ENCODE data around the gene ALS2CL. TPM values are rescaled to one million over a fixed set of nuclear protein-coding genes. Genes with fewer than 3 reads are reported as not detected.

Gene ALS2CL
- total RNA-seq, 4 donors from 2014 or later = 4.8 to 10.4 (median 9.6) TPM

GRCh38 chr3:46661776-46662766, 31.4 kb downstream of the ALS2CL start:
- Histone ChIP-seq H3K9me3 (no peaks in the 10 kb centered on the region), H3K4me3 (no peak overlapping the region), H3K27ac (no peak overlapping the region), H3K36me3 (no peaks in the 10 kb centered on the region), H3K4me1 (peaks cover 0 to 32% (median 5%) of the 10 kb centered on the region in 3 donors), H3K27me3 (no peaks in the 10 kb centered on the region)
- ATAC-seq = no peak
- TF ChIP-seq EP300 (IDR thresholded peaks at IDR 0.05) (no peak), POLR2AphosphoS5 (IDR thresholded peaks at IDR 0.05) (no peak), POLR2A (IDR thresholded peaks at IDR 0.05) (no peak), CTCF (IDR thresholded peaks at IDR 0.05) (no peak)
- WGBS, 2 donors (ENCODE audit: low coverage in 1 of 2) = 78 to 81% methylated on average over 7 to 12 of the region's 15 CpGs

DNA sequence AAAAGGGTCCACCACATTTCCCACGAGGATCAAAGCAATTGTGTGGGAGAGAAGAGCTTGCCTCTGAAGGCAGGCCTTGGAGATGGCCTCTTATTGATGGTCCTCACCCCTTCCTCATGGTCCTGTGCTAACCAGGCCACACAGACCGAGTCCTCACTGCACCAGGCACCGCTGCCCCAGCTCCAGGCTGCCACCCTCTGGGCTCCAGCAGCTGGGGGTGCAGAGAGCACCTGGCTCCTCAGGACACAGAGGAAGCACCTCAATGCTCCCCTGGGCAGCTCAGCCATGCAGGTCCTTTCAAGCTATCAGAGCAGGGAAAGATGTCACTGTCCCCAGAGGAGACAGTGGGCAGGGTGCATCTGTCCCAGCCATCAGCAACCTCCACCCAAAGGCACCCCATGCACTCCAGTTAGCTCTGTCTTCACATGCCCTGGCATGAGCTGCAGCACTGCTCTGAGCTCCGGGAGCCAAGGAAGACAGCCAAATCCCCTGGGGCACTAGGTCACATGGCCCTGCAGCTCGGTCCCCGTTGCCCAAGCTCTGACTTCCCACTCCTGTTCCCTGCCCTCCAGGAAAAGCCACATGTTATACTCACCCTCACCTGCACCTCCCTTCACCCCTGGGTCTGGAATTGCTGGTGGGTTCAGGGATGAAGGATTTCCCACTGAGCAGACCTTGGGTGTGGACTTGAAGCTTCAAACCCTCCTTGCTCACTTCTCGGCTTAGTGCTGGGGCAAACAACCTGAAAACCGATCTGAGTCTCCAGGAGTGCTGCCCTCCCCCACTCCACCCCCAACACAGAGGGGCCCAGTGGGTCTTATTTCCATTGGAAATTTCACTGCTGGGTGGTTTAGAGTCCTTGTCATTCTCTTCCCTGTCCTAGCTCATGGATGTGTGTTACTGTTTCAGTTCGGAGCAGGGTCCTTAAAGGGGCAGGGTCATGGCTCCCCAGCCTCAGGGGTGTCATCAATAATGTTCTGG, 32.6 kb downstream of the ALS2CL start:
- Histone ChIP-seq H3K4me3 (no peak overlapping the region), H3K27ac (no peak overlapping the region), H3K9me3 (no peaks in the 10 kb centered on the region), H3K27me3 (no peaks in the 10 kb centered on the region), H3K36me3 (no peaks in the 10 kb centered on the region), H3K4me1 (peaks cover 0 to 21% (median 5%) of the 10 kb centered on the region in 3 donors)
- WGBS, 2 donors (ENCODE audit: low coverage in 1 of 2) = 17% methylated on average over 1 to 2 of the region's 9 CpGs
- no peak for TF ChIP-seq POLR2AphosphoS5 (IDR thresholded peaks at IDR 0.05)
- no peak for TF ChIP-seq EP300 (IDR thresholded peaks at IDR 0.05)
- no peak for TF ChIP-seq CTCF (IDR thresholded peaks at IDR 0.05)
- no peak for TF ChIP-seq POLR2A (IDR thresholded peaks at IDR 0.05)
- no peak for ATAC-seq

DNA sequence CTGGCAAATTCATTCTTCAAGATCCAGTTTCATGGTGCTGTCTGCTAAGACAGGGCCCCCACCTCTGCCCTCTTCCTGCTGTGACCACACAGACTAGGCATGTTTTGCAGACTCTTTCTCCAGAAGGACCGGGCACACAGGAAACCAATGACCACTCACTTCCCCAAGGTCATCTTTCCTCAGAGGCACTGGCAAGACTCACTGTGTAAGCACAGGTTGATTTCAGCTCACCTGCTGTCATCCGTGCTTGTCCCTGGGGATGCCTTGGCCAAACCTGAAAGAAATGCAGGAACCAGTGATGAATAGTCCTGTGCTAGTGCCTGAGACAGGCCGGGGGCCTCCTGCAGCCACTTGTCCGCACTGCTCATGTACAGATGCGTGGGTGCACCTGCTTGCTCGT, 33.5 kb downstream of the ALS2CL start:
- 90% methylated on average over 2 of the region's 6 CpGs; no CpG with 5 or more reads in 1 of the 2 donors for WGBS, 2 donors (ENCODE audit: low coverage in 1 of 2)
- H3K9me3 ChIP-seq = no peaks in the 10 kb centered on the region
- no peak overlapping the region for H3K27ac ChIP-seq
- H3K27me3 ChIP-seq = no peaks in the 10 kb centered on the region
- TF ChIP-seq POLR2AphosphoS5 (IDR thresholded peaks at IDR 0.05) = no peak
- TF ChIP-seq EP300 (IDR thresholded peaks at IDR 0.05) = no peak
- TF ChIP-seq POLR2A (IDR thresholded peaks at IDR 0.05) = no peak
- TF ChIP-seq CTCF (IDR thresholded peaks at IDR 0.05) = no peak
- ATAC-seq = no peak
- no peaks in the 10 kb centered on the region for H3K36me3 ChIP-seq
- H3K4me3 ChIP-seq = no peak overlapping the region
- peaks cover 0 to 21% (median 5%) of the 10 kb centered on the region in 3 donors for H3K4me1 ChIP-seq

GRCh38 chr3:46659285-46659684, 34.2 kb downstream of the ALS2CL start:
- TF ChIP-seq CTCF (IDR thresholded peaks at IDR 0.05) = no peak
- TF ChIP-seq EP300 (IDR thresholded peaks at IDR 0.05) = no peak
- no peak for TF ChIP-seq POLR2A (IDR thresholded peaks at IDR 0.05)
- TF ChIP-seq POLR2AphosphoS5 (IDR thresholded peaks at IDR 0.05) = no peak
- Histone ChIP-seq H3K9me3 (no peaks in the 10 kb centered on the region), H3K27me3 (no peaks in the 10 kb centered on the region), H3K27ac (no peak overlapping the region), H3K36me3 (no peaks in the 10 kb centered on the region), H3K4me1 (peaks cover 0 to 21% (median 5%) of the 10 kb centered on the region in 3 donors), H3K4me3 (no peak overlapping the region)
- 60 to 91% methylated on average over 1 to 7 of the region's 8 CpGs for WGBS, 2 donors (ENCODE audit: low coverage in 1 of 2)
- no peak for ATAC-seq

Data from gastroesophageal sphincter (tissue), 4 donors.